ENCODE results near the gene PAPLN.

PAPLN gene

GRCh38 chr14:73240816-73241480 is 3.6 kb downstream of the PAPLN start:
- TF ChIP-seq CTCF (IDR thresholded peaks at IDR 0.05; ENCODE audit: borderline replicate concordance, insufficient read depth, low read depth, low read length) = no peak
- no peak overlapping the region for H3K4me3 ChIP-seq (ENCODE audit: low read depth, low read length)

- no peak for TF ChIP-seq CTCF (IDR thresholded peaks at IDR 0.05; ENCODE audit: borderline replicate concordance, insufficient read depth, low read depth, low read length)
- H3K4me3 ChIP-seq (ENCODE audit: low read depth, low read length) = no peak overlapping the region
These were observed 4.3 kb downstream of the PAPLN start for GRCh38 chr14:73241481-73242165.

- no peak for TF ChIP-seq CTCF (IDR thresholded peaks at IDR 0.05; ENCODE audit: borderline replicate concordance, insufficient read depth, low read depth, low read length)
These were observed 5.1 kb downstream of the PAPLN start for GRCh38 chr14:73242357-73242901.

GRCh38 chr14:73243341-73243740 is 6.0 kb downstream of the PAPLN start:
- H3K4me3 ChIP-seq (ENCODE audit: low read depth, low read length) = no peak overlapping the region
- no peak for TF ChIP-seq CTCF (IDR thresholded peaks at IDR 0.05; ENCODE audit: borderline replicate concordance, insufficient read depth, low read depth, low read length)

More at GRCh38 chr14:73242357-73242901, 5.1 kb downstream of the PAPLN start:
- H3K4me3 ChIP-seq (ENCODE audit: low read depth, low read length) = peak overlapping the region; percentile 15

- TF ChIP-seq CTCF (IDR thresholded peaks at IDR 0.05; ENCODE audit: borderline replicate concordance, insufficient read depth, low read depth, low read length) = no peak
These were observed 6.4 kb downstream of the PAPLN start for GRCh38 chr14:73243748-73244147.

GRCh38 chr14:73244541-73245290 is 7.4 kb downstream of the PAPLN start:
- no peak for TF ChIP-seq CTCF (IDR thresholded peaks at IDR 0.05; ENCODE audit: borderline replicate concordance, insufficient read depth, low read depth, low read length)
- no peak overlapping the region for H3K4me3 ChIP-seq (ENCODE audit: low read depth, low read length)

More at GRCh38 chr14:73243748-73244147, 6.4 kb downstream of the PAPLN start:
- H3K4me3 ChIP-seq (ENCODE audit: low read depth, low read length) = no peak overlapping the region

Measured in GM12875 (cell line).